ENCODE data around the gene PLEK.
"Not testable (repeated sequence)": the region's sequence is repeated elsewhere in the genome, so short reads cannot be mapped to it uniquely, and the experiment has no call there.

Gene PLEK

GRCh38 chr2:68418419-68418818 is 53.3 kb downstream of the PLEK start:
- FAIRE-seq = no peak

DNA sequence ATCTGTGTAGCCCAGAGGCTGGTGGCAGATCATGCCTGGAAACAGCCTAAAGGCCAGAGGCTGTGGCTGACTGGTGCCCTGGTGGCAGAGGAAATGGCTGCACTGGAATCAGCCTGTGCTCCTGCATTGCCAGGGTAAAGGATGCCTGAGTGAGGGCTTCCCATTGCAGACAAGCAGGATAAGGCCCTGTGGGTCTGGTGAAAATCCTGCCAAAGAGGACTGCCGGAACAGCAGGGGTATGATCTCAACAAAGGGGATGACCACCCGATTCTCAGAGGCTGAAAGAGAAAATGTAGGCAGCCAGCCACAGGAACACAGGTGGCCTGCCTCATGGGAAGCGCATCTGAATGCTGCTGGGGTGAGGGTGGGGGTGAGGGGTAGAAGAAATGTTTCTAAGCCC is 53.8 kb downstream of the PLEK start:
- no peak for FAIRE-seq

- no peak for FAIRE-seq
These were observed 55.3 kb downstream of the PLEK start for GRCh38 chr2:68420254-68420910.

DNA sequence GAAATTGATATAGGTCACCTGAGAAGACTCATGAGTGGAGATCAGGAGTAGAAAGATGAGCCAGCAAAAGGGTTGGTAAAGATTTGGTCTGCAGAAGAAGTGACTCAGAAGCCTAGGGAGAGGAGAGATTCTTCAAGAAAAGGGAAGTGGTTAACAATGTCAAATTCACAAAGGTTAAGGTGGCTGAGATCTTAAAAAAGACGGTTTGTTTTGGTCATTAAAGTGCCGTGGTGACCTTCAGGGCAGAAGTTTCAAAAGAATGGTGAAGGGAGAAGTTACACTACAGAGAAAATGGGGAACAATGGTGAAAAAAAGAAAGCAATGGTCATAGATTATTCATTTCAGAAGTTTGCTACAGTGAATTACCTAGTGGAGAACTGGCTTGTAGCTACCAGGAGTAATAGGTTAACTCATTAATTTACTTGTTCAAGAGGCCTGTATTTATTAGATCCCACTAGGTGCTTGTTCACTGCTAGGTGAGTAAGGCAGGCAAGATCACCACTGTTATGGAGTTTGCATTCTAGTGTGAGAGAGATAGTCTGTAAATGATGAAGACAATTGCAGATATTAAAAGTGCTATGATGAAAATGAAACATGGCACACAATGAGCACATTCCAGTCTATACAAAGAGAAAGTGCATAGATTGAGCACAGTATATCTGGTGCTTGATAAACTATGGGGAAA is 59.0 kb downstream of the PLEK start:
- FAIRE-seq = no peak

- FAIRE-seq = no peak
These were observed 60.4 kb downstream of the PLEK start for GRCh38 chr2:68425503-68425902.

DNA sequence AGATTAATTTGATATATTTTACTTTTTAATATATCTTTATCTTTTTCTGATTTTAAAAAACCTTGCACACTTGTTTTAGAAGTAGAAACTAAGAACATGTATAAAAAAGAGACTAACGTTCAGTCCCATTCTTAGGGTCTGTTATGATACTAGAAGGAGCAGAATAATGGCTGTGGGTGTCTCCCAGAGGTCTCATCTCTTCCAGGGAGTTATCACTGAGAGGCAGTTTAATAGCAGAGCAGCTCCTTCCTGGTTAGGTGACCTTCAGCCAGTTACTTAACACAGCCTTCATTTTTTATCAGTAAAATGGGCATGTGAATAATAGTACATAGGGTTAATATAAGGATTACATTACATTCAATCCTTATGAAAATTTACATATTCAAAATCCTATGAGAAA is 61.4 kb downstream of the PLEK start:
- no peak for FAIRE-seq

- FAIRE-seq = no peak
These were observed 61.9 kb downstream of the PLEK start for GRCh38 chr2:68426848-68427579.

GRCh38 chr2:68428126-68428525 is 63.0 kb downstream of the PLEK start:
- no peak for FAIRE-seq

DNA sequence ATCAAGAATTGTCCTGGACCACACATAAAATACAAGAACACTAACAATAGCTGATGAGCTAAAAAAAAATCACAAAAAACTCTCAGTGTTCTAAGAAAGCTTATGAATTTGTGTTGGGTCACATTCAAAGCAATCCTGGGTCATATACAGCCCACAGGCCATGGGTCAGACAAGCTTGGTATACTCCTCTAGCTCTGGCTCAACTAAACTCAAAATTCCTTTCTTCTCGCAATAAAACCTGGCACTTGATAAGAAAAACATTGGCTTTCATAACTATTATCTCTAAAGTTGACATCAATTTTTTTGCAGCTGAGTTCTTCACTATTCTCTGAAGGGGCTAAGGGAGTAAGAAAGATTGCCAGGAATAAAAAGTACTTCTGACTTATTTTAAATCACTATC is 63.7 kb downstream of the PLEK start:
- FAIRE-seq = no peak

- FAIRE-seq = no peak
These were observed 64.3 kb downstream of the PLEK start for GRCh38 chr2:68429311-68429826.

GRCh38 chr2:68431316-68431972 is 66.4 kb downstream of the PLEK start:
- FAIRE-seq = no peak

- no peak for FAIRE-seq
These were observed 67.9 kb downstream of the PLEK start for GRCh38 chr2:68432696-68433658.

- FAIRE-seq = no peak
These were observed 69.9 kb downstream of the PLEK start for GRCh38 chr2:68434981-68435380.

DNA sequence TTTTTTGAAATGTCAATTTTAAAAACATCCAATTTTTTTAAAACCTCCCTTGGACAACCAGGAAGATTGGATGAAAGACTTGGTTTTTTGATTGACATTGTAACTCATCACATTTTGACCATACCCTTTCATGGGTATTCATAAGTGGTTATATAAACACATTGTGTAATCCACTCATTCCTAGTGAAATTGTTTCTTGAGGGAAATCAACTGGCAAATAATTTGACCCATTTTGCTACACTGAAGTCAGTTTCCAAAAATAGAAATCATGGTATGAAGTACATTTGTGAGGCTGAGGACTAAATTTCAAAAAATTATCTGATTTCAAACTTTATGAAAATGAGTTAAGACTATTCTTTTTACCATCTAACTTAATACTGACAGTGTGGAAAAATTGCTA is 70.5 kb downstream of the PLEK start:
- FAIRE-seq = no peak

DNA sequence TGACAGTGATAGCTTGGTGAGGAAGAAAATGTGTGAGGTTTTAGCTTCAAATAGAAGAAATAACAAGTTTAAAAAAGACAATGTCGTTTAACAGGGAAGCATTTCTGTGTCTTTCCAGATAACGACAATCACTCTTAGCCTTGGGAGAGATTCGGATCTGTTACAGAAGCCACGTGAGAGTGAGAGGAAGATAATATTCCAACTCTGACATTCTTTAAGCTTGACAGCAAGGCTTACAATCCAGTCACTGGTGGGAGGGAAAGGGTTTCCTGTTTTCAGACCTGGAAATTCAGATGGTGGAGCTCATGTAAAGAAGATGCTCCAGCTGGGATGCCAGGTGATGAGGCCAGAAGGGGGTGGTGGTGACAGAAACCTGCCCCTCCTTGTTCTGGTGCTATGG is 71.2 kb downstream of the PLEK start:
- no peak for FAIRE-seq

GRCh38 chr2:68438455-68439303 is 73.6 kb downstream of the PLEK start:
- FAIRE-seq = no peak

DNA sequence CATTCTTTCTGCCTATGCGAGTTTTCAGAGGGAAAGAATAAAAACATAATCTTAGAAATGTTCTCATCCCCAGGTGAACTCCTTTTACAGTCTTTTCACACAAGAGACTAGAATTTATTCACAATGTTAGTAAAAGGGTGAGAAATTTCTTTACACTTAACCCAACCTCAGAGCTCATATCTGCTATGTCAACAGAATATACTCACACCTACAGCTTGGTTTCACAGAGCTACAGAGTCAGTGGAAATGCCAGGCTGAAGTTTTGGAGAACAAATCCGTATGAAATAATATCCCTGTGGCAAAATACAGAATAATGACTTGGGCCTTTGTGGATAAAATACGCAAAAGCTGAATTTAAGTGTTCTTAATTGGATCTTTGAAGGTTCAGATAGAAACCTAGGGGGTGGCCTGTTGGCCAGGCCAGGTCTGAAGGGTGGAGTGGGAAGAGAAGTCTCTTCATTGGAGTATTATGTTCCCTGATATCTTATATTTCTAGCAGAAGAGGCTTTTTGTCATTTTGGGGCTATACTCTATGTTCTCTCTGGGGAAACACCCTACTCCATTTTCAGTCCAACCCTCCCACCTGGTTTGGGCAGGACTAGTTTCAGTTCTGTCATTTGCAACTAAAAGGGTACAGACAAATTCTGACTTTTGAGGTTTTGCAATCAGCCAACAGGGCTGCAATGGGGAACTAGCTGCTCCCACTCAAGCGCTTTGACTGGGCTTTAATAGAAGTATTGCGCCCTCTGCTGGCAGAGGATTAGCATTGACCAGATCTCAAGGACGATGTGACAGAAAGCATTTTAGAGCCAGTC is 76.3 kb downstream of the PLEK start:
- peak; percentile 89 for FAIRE-seq

DNA sequence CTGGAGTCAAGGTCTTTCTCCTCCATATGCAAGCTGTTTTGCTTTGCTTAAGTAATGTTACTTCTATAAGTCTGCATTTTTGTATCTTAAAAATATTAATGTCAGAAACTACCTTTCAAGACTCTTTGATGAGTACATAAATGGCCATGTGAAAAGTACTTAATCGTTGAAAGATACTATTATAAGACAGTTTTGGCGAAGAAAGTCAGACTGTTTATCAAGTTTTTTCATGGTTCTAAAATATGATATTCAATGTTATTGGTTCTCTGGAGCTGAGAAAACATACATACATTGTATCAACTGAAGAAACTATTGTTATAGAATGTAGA is 76.9 kb downstream of the PLEK start:
- no peak for FAIRE-seq

- FAIRE-seq = not testable (repeated sequence)
These were observed 81.3 kb downstream of the PLEK start for GRCh38 chr2:68446425-68446824.
